ENCODE results near the gene RNU7-1.

RNU7-1 gene

DNA sequence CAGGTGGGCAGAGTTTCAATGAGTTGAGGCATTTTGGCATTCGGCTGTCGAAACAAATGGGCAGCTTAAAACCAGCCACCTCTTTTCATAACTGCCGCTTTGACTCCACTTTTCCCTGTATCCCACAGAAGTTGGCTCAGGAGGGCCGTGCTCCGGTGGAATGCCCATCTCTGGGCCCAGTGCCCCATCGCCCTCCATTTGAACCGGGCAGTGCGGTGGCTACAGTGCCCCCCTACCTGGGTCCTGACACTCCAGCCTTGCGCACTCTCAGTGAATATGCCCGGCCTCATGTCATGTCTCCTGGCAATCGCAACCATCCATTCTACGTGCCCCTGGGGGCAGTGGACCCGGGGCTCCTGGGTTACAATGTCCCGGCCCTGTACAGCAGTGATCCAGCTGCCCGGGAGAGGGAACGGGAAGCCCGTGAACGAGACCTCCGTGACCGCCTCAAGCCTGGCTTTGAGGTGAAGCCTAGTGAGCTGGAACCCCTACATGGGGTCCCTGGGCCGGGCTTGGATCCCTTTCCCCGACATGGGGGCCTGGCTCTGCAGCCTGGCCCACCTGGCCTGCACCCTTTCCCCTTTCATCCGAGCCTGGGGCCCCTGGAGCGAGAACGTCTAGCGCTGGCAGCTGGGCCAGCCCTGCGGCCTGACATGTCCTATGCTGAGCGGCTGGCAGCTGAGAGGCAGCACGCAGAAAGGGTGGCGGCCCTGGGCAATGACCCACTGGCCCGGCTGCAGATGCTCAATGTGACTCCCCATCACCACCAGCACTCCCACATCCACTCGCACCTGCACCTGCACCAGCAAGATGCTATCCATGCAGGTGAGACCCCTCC is 5.0 kb upstream of the RNU7-1 start:
- no peak for DNase-seq

DNA sequence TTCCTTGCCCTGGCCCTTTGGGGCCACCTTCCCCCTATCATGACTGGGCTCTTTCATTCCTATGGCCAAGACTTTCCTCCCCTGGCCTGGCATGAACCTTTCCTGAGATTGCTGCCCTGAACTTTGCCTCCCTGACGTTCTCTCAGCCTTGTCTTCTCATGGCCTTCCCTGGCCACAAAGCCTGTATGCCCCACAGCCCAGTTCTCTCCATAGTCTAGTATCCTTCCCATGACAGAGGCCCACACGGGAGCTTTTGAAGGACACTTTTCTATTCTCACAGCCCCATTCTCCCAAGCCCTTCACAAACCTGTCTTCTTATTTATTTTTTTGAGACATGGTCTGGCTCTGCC is 4.5 kb upstream of the RNU7-1 start:
- no peak for DNase-seq

DNA sequence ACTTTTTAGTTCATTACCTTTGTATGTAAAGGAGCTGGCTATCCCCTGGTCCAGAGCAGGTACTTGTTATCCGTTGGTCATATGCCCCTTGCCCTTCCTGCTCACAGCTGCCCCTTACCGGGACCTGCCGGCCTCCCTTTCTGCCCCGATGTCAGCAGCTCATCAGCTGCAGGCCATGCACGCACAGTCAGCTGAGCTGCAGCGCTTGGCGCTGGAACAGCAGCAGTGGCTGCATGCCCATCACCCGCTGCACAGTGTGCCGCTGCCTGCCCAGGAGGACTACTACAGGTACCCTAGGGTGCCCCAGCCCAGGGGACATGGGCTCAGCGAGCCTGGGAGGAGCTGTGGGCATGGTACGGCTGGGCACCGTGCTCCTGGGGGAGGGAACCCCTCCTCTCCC is 2.3 kb upstream of the RNU7-1 start:
- DNase-seq: no peak

DNA sequence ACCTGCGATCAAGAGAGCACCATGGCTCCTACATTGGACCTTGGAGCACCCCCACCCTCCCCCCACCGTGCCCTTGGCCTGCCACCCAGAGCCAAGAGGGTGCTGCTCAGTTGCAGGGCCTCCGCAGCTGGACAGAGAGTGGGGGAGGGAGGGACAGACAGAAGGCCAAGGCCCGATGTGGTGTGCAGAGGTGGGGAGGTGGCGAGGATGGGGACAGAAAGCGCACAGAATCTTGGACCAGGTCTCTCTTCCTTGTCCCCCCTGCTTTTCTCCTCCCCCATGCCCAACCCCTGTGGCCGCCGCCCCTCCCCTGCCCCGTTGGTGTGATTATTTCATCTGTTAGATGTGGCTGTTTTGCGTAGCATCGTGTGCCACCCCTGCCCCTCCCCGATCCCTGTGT is 1.8 kb upstream of the RNU7-1 start:
- DNase-seq: no peak

DNA sequence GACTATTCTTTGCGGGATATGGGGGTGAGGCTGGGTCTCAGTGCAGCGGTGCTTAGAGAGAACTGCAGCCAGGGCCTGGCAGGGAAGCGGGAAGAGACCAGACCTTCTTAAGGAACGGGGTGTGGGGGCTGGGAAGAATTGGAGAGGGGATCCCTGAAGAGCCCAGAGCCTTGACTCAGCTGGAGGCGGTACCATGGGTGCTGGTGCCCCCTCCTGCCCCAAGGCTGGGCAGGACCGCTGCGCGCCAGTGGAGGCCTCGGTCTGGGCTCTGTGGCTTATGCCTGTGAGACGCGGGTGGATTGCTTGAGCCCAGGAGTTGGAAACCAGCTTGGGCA is 1.3 kb upstream of the RNU7-1 start:
- DNase-seq: no peak

DNA sequence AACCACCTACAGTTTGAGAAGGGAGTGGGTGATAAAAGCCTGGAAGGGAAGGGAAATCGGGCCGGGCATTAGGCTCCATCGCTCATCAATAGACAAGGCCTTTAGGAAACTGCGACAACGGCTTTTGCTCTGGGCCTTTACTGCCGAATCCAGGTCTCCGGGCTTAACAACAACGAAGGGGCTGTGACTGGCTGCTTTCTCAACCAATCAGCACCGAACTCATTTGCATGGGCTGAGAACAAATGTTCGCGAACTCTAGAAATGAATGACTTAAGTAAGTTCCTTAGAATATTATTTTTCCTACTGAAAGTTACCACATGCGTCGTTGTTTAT is 261 bp upstream of the RNU7-1 start:
- DNase-seq: peak; percentile 93

DNA sequence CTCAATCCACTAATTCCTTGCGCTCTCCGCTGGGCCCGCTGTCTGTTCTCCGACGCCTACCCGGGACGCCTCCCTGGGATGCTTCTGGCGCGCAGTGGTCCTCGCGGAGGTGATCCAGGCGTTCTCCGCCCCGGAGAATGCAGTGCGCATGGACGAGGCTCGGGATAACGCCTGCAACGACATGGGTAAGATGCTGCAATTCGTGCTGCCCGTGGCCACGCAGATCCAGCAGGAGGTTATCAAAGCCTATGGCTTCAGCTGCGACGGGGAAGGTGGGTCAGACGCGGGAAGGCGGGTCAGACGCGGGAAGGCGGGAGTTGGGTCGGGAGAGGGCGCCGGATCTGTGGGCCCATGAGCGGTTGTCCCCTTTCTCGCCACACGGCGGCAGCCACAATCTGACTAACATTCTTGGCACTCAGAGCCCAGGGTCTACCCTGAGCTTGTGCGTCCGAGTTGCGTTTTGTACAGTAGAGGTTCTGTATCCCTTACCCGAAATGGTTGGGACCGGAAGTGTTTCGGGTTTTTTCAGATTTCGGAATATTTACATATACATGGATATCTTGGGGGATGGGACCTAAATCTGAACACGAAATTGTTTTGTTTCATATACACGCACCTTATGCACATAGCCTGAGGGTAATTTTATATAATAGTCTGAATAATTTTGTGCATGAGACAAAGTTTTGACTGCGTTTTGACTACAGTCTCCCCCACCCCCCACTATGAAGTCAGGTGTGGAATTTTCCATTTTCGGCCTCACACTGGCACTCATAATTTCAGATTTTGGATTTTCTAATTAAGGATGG is 968 bp downstream of the RNU7-1 start:
- peak; percentile 93 for DNase-seq

DNA sequence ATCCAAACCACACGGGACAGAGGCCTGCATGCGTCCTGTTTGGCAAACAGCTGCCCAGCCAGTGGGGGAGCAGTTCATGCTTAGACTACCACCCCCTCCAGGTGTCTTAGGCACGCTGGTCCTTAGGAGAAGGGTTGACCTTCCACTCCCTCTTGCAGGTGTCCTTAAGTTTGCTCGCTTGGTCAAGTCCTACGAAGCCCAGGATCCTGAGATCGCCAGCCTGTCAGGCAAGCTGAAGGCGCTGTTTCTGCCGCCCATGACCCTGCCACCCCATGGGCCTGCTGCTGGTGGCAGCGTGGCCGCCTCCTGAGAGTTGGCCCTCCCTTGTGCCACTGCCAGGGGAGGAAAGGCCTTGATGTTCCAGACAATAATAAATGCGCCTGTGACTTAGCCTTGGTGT is 2.0 kb downstream of the RNU7-1 start:
- no peak for DNase-seq

DNA sequence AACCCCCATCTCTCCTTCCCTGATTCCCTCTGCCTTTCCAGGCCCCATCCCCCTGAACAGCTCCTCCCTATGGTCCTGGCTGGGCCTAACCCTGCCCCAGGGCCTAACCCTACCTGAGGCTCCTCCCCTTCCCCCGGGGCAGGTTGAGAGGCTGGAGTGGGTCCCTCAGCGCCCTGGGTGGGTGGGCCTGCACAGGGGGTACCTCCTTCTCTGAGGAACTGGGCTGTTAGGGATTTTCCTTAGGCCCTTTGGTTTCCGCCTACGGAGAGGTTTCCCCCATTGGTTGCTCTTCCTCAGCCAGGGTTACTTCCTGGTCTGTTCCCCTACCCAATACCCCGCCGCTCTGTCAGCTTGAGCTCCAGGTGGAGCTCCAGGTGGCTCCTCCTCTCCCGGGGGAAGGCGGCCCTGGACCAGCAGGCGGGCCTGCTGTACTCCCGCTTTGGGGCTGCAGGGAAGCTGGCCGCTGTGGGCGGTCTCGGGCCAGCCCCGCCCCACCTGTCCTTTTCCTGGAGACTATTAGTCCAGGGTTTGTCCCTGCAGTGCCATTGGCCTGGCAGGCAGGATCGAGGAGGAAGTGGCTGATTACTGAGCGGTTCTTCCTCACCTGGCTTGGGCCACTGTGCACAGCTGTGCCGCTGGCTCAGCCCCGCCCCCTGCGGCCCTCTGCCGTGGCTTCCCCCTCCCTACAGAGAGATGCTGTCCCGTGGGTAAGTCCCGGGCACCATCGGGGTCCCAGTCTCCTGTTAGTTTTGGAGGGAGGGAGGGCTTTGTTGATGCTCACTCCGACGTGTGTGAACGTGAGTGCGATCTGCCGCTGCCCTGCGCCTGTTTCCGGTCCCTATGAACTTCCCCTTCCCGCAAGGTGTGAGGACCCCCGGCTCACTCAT is 2.7 kb downstream of the RNU7-1 start:
- no peak for DNase-seq

DNA sequence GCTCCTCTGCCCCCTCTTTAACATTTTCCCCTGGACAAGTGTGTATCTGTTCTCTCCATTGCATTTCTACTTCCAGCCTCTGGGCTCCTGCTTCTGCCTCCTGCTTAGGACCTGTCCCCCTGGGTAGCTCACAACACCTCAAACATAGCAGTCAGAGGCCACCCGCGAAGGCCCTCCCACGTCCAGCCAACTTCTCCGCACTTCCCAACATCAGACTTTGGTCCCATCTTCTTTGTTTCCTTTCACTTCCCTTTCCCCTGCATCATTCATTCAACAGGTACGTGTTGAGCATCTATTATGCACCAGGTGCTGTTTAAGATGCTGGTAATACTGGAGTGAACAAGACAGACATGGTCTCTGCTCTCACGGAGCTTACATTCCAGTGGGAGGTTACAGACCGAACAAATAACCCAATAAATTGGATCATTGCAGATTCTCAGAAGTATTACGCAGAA is 3.3 kb downstream of the RNU7-1 start:
- no peak for DNase-seq

DNA sequence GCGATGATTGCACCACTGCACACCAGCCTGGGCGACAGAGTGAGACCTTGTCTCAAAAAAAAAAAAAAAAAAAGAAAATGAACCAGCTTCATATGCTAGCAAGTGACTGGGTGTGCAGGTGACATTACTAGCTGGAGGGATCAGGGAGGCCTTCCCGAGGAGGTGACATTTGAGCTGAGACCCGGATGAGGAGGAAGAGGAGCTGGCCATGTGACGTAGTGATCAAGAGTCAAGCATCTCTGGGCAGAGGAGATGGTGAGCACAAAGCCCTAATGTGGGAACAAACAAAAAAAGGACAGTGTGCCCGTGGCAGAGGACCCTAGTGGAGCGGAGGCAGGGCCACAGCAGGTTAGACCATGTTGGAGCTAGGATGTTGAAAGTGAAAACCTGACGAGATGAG is 4.0 kb downstream of the RNU7-1 start:
- no peak for DNase-seq

DNA sequence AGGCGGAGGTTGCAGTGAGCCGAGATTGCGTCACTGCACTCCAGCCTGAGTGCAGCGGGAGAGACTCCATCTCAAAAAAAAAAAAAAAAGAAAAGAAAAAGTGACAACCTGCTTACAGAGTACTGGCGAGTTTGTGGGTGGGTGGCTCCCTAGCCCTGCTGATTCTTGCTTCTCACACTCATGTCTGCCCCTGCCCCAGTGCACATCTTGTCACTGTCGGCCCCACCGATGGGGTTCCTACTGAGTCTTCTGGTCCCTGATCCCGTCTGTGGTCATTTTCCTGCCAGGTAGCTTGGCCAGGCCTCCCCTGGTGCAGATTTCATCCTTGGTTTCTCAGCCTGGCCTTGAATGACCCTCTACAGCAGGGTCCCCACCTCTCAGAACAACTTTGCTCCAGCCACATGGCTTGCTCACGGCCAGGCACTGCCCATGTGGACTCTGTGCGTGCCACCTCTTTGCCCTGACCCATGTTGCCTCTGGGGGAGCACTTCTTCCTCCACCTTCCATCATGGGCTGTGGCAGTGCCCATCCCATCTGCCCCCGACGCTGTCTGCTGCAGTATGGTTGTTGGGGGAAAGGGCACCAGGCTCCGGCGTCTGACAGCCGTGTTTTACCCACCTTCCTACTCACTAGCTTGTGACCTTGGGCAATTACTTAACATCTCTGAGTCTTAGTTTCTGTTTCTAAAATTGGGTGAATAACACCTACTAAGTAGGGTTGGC is 5.4 kb downstream of the RNU7-1 start:
- DNase-seq: no peak

DNA sequence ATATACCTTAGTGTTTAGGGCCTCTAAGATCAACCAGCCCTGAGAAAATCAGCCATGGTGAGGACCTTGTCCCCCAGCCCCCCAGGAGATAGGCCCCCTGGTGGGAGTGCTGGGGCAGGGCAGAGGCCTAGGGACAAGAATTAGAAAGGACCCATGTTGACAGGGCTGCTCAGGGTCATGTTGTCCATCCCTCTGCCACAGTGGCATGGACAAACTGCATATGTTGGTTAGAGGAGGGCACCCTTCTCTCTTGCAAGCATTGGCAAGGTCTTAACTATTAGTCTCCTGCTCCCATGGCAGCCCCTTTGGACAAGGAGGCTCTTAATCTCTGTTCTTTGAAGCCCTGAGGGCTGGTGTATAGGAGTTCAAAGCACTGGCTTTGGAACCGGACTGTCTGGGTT is 6.8 kb downstream of the RNU7-1 start:
- no peak for DNase-seq

DNA sequence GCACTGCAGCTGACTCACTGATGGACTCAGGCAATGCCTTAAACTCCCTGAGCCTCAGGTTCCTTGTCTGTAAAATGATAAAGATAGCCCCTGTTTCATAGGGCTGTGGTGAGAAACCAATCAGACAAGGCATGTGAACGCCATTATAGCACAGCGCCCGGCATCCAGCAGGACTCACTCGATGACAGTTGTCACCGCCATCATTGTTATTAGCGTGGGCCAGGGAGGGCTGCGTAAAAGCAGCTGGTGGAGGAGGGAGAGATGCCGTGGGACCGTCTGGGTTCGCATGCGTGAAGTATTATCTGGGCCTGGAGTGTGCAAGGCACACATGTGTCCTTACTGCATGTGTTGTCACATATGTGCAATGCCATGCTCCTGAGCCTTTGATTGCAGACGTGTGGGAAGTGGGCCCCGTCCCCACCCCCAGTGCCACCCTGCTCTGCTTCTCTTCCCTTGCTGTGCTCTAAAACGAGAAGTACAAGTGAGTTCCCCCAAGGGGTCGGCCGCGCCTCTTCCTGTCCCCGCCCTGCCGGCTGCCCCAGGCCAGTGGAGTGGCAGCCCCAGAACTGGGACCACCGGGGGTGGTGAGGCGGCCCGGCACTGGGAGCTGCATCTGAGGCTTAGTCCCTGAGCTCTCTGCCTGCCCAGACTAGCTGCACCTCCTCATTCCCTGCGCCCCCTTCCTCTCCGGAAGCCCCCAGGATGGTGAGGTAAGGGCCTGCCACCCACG is 7.4 kb downstream of the RNU7-1 start, which contains the start of gene PTPN6:
Gene PTPN6 (plus strand): TSS at position 546 of the 730 bp plus-strand sequence. CDS start 157 bp downstream, at position 703.
- no peak for DNase-seq

DNA sequence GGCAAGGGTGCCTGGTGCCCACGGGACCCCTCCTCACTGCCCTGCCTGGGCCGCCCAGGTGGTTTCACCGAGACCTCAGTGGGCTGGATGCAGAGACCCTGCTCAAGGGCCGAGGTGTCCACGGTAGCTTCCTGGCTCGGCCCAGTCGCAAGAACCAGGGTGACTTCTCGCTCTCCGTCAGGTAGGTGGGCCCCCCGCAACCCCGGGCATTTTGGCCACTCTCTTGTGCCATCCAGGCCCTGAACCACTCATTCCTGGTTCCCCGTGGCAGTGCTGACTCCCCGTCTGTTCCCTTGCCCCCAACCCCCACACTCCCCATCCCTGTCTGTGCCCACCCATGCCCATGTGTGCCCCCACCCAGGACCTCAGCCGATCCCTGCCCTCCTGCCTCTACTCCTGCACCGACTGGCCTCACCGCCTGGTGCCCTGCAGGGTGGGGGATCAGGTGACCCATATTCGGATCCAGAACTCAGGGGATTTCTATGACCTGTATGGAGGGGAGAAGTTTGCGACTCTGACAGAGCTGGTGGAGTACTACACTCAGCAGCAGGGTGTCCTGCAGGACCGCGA is 8.0 kb downstream of the RNU7-1 start:
- DNase-seq: no peak

DNA sequence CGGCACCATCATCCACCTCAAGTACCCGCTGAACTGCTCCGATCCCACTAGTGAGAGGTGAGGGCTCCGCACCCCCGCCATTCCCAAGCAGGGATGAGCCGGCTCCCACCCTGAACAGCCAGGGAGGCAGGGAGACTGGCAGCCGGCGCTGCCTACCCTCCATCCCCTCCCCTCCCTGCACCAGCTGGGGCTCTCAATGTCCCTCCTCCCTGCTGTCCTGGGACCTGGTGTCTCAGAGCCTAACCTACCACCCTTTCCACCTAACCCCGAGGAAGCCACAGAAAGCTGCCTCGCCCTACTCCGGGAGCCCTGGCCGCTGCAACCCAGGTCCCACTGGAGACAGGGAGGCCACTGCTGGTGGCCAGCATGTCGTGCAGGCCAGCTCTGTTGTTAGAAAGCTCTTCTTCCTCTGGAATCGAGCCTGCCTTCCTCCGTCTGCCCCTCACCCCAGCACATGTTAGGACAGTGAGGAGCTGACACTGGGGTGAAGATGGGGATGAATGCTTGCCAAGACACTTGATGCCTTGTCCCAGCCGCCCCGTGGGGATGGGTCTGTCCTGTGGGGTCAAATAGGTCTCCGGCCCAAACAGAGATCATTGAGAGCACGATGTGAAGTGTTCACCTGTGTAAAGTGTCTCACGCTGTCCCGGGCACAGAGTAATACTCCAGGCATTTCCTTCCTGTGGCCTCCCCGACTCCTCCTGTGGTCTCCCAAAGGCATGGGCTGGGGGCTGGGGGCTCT is 8.7 kb downstream of the RNU7-1 start:
- DNase-seq: no peak

DNA sequence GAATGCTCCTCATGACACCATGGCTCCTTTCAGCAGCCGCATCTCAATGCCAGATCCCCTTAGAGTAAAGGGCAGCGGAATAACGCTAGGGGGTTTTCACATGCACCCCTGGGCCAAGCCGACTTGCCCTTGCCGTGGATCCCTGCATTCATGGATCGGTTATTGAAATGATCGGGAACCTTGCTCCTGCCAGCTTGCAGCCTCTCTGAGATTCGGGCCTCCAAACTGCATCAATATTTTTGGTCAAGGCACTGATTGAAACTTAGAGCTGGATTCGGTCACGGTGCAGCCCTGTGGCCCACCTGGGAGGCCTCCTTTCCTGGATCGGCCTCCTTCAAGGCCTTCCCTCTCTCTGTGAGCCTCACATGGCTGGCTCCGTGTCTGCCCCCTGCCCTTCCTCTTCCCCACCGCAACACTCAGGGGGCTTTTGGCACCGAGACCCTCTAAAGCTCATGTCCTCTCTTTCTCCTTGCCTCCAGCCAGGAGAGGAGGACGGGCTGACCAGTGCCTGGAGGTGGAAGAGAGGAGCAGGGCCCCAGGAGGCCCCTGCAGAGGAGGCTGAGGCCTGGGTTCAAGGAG is 9.3 kb downstream of the RNU7-1 start:
- DNase-seq: no peak

DNA sequence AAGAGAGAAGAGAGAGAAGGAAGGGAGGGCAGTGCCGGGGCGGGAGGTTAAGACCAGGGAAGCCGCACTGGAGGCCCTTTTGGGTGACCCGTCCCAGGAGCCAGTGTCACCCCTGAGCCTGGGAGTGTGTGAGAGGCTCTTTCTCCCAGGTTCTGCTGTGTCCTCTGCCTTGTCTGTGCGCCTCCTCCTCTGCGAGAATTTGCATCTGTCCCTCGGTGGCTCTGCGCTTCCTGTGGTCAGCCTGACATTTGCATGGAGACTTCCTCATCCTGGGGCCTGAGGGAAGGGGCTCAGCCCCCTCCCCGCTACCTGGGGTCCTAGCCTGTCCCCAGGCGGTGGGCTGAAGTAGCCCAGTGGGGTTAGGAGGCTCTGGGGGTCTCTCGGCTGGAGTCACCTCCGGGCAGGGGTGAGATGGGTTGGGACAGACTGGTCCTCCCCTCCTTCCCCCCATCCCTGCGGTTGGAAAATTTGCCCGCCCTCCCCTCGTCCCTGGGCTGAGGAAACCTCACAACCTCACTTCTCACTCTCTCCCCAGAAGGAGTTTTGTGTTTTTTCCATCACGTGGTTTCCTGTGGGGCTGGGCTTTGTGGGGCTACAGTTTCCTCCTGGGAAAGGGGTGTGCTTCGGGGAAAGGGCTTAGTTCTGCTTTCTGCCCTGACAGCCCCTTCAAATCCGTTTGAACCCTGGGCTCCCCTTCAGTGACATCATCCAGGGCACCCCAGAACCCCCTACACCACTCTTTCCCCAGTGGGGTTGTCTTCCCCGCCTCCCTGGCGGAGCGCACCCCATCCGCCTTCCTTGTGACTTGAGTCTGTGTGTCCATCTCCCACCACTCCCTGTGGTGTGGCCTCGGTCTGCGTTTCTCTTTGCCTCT is 10.1 kb downstream of the RNU7-1 start:
- peak; percentile 62 for DNase-seq

Measured in fibroblast of skin of abdomen (primary cell).